K562 (cell line): Measurements from ENCODE around the gene PITPNM3. TPM values are rescaled to one million over a fixed set of nuclear protein-coding genes. Genes with fewer than 3 reads are reported as not detected.

ENCODE experiments used
- ATAC-seq: fragments of 200-7000 bp; cut with Tn5 transposase; 3 replicates; pipeline ENCODE4 v1.9.1; 2020; ENCODE audit warnings: moderate library complexity
- BruUV-seq: library from RNA; stranded (reverse); fragments of 400-500 nt; replicated peaks from 2 replicates; lab custom pipeline; 2021; lab: Mats Ljungman, UMichigan
- CTCF ChIA-PET: fragments of 300-600 bp; formaldehyde crosslinking; extraction: SDS; loops from one replicate; lab custom pipeline; 2021; ENCODE audit warnings: low intra/inter-chr PET ratio; lab: Yijun Ruan, JAX
- POLR2A ChIA-PET: fragments of 300-600, 350-650 bp; sonication (Branson Sonifier 250); formaldehyde crosslinking; extraction: SDS; loops from one replicate; lab custom pipeline; 2021; ENCODE audit warnings: antibody characterized with exemption, inconsistent platforms; lab: Yijun Ruan, JAX
- DNase-seq, 4 experiments: peaks; one replicate each; pipeline versions ENCODE4 v3.0.0 to v3.0.0-alpha.2; 2011 to 2018; ENCODE audit warnings: low spot score in 3 of 4, mixed read lengths in 3 of 4; ENCODE audit errors: extremely low read depth in 1 of 4
- FAIRE-seq: peaks from 2 replicates; lab custom pipeline; 2011; peaks lifted over from hg19 to GRCh38; lab: Jason Lieb, UNC
- H2AFZ ChIP-seq: 2 replicates; pipeline ENCODE4 v1.6.0; 2011; ENCODE audit warnings: low read depth, low read length, control low read depth, inconsistent platforms
- H3K27ac ChIP-seq: fragments of 200-600 bp; 3 replicates; pipeline ENCODE4 v1.8.0; 2011; ENCODE audit warnings: low read depth, mild to moderate bottlenecking, control low read depth, inconsistent platforms, low read length, moderate library complexity, mixed read lengths; ENCODE audit errors: extremely low read depth
- H3K27me3 ChIP-seq, 2 experiments: fragments of 300-600 bp in 1 of 2; 2 replicates in 1 of 2; 3 replicates in 1 of 2; pipeline versions ENCODE4 v1.6.0 to v1.8.0; 2011; ENCODE audit warnings: inconsistent platforms in 2 of 2, low read length in 2 of 2, mild to moderate bottlenecking in 1 of 2, mixed read lengths in 1 of 2, moderate library complexity in 1 of 2; ENCODE audit not compliant: control insufficient read depth in 2 of 2, insufficient read depth in 2 of 2
- H3K36me3 ChIP-seq: fragments of 300-600 bp; 3 replicates; pipeline ENCODE4 v1.8.0; 2011; ENCODE audit warnings: mild to moderate bottlenecking, low read length, inconsistent platforms; ENCODE audit not compliant: control insufficient read depth, insufficient read depth
- H3K4me1 ChIP-seq, 2 experiments: fragments of 200-600 bp in 1 of 2; replicated peaks in 1 of 2; 2 replicates in 1 of 2; 3 replicates in 1 of 2; pipeline versions ENCODE4 v1.5.1 to v1.8.0; 2011; ENCODE audit warnings: inconsistent platforms in 2 of 2, low read length in 2 of 2, mild to moderate bottlenecking in 1 of 2, mixed read lengths in 1 of 2, moderate library complexity in 1 of 2; ENCODE audit not compliant: control insufficient read depth in 2 of 2, insufficient read depth in 2 of 2
- H3K4me2 ChIP-seq: 2 replicates; pipeline ENCODE4 v1.6.1; 2011; ENCODE audit warnings: low read length, control low read depth, inconsistent platforms, mixed read lengths; ENCODE audit not compliant: insufficient read depth
- H3K4me3 ChIP-seq: fragments of 200-600 bp; sonication (generic), shearing (Covaris generic); 2 replicates; pipeline ENCODE4 v1.5.1; 2016; ENCODE audit warnings: control low read depth, inconsistent platforms
- H3K79me2 ChIP-seq: fragments of 200-600 bp; 3 replicates; pipeline ENCODE4 v1.8.0; 2011; ENCODE audit warnings: low read length, inconsistent platforms; ENCODE audit not compliant: control insufficient read depth, insufficient read depth
- H3K9ac ChIP-seq, 2 experiments: 2 replicates each; pipeline versions ENCODE4 v1.6.0 to v1.6.1; 2011; ENCODE audit warnings: low read depth in 2 of 2, low read length in 2 of 2, control low read depth in 1 of 2, inconsistent platforms in 1 of 2, mild to moderate bottlenecking in 1 of 2, mixed read lengths in 1 of 2; ENCODE audit not compliant: insufficient read depth in 1 of 2
- H3K9me1 ChIP-seq: one replicate; pipeline ENCODE4 v1.6.0; 2011; ENCODE audit warnings: inconsistent platforms, mild to moderate bottlenecking, low read length, moderate library complexity; ENCODE audit not compliant: control insufficient read depth, insufficient read depth
- H3K9me3 ChIP-seq: replicated peaks from 2 replicates; pipeline ENCODE4 v1.5.1; 2011; ENCODE audit warnings: low read depth, low read length, inconsistent platforms; ENCODE audit not compliant: control insufficient read depth, insufficient read depth
- H4K20me1 ChIP-seq: replicated peaks from 2 replicates; pipeline ENCODE4 v1.6.1; 2011; ENCODE audit warnings: low read length, inconsistent platforms, mixed read lengths; ENCODE audit not compliant: control insufficient read depth, insufficient read depth
- BRF2 ChIP-seq: IDR thresholded peaks from 3 replicates; pipeline ENCODE4 v1.6.1; 2011; ENCODE audit warnings: borderline replicate concordance, mild to moderate bottlenecking; ENCODE audit not compliant: insufficient read length, insufficient read depth
- CREB5 ChIP-seq: fragments of 250-450 bp; sonication (Bioruptor Pico); IDR thresholded peaks from 2 replicates; pipeline ENCODE4 v1.5.0; 2020; ENCODE audit warnings: mild to moderate bottlenecking
- HDAC2 ChIP-seq: fragments of 450-650 bp; IDR thresholded peaks from 2 replicates; pipeline ENCODE4 v1.6.1; 2016; ENCODE audit warnings: mild to moderate bottlenecking
- HSF4 ChIP-seq: fragments of 250-450 bp; sonication (Bioruptor Pico); IDR thresholded peaks from 2 replicates; pipeline ENCODE4 v2.1.2; 2022; ENCODE audit warnings: mild to moderate bottlenecking, moderate library complexity, borderline replicate concordance
- KLF13 ChIP-seq: fragments of 450-650 bp; IDR thresholded peaks from 2 replicates; pipeline ENCODE4 v1.6.1; 2016; ENCODE audit warnings: missing genetic modification characterization, low read depth, mild to moderate bottlenecking, missing compliant biosample characterization, moderate library complexity, borderline replicate concordance
- NBN ChIP-seq: fragments of 450-650 bp; IDR thresholded peaks from 2 replicates; pipeline ENCODE4 v1.6.1; 2016; ENCODE audit warnings: low read depth, mild to moderate bottlenecking
- REST ChIP-seq, 2 experiments: fragments of 450-650 bp; formaldehyde crosslinking in 1 of 2; IDR thresholded peaks; 2 replicates each; pipeline versions ENCODE4 v1.4.0 to v1.6.1; 2014 to 2020; ENCODE audit warnings: mild to moderate bottlenecking in 2 of 2, borderline replicate concordance in 1 of 2, low read depth in 1 of 2
- SMC3 ChIP-seq: conservative IDR thresholded peaks from 2 replicates; pipeline ENCODE4 v1.6.1; 2011; ENCODE audit warnings: low read depth, low read length, improper control_type of control experiment; ENCODE audit not compliant: insufficient read depth
- WGBS: fragments of 100-300 bp; shearing (Covaris generic); methylation state at CpG from one replicate; pipeline ENCODE4 v1.1.6; 2016; ENCODE audit warnings: low coverage, mixed read lengths; ENCODE audit not compliant: insufficient coverage; ENCODE audit errors: missing lambda C conversion rate; 5-methylcytosine and 5-hydroxymethylcytosine counted together
- in situ Hi-C: fragments of 300-500 bp; cut with MboI; formaldehyde crosslinking; loops from 4 replicates; pipeline ENCODE4 v1.15.0; 2018; ENCODE audit warnings: inconsistent platforms, mixed read lengths
- intact Hi-C: fragments of 100-400 bp; cut with micrococcal nuclease; formaldehyde crosslinking; loops from 2 replicates; pipeline ENCODE4 v1.14.2; 2022
- polyA plus RNA-seq, 8 experiments: library from polyadenylated mRNA; depleted of rRNA in 4 of 8; stranded (reverse) in 5 of 8; unstranded in 3 of 8; fragments of >200 nt; fragmentation: Nextera tagmentation in 2 of 8; fragmentation: Illumina TruSeq in 1 of 8; extraction: Ambion mirVana in 2 of 8; extraction: Trizol in 1 of 8; gene quantifications; 2 replicates each; pipeline versions ENCODE4 v1.2.1 to v1.2.3, GENCODE V29; 2011 to 2014; ENCODE audit warnings: inconsistent platforms in 1 of 8, missing spikeins in 1 of 8
- total RNA-seq, 7 experiments: library from RNA; depleted of rRNA in 6 of 7; stranded (reverse); fragments of >200 nt in 6 of 7; fragmentation: Illumina TruSeq in 2 of 7; extraction: Trizol in 2 of 7; gene quantifications; 2 replicates each; pipeline versions ENCODE4 v1.2.1 to v1.2.3, GENCODE V29; 2011 to 2021; ENCODE audit warnings: low replicate concordance in 1 of 7

PITPNM3 gene
- total and polyA plus RNA-seq, 9 of the 15 experiments (the other 6 are each of a cell fraction or from before 2014, with no cell fraction given), result 0.14 to 0.38 (median 0.22) TPM; not detected in 2

GRCh38 chr17:6524520-6524919 lies 31.8 kb downstream of the PITPNM3 start (continued):
- TF ChIP-seq REST (IDR thresholded peaks at IDR 0.05; ENCODE audit: borderline replicate concordance) (no peak), REST (CRISPR knock-in tag; IDR thresholded peaks at IDR 0.05; ENCODE audit: low read depth) (no peak)

GRCh38 chr17:6523809-6524355 lies 32.5 kb downstream of the PITPNM3 start:
- Histone ChIP-seq H3K4me1 (no peaks in the 10 kb centered on the region), H3K9ac (no peak overlapping the region), H3K9me3 (no peaks in the 10 kb centered on the region), H4K20me1 (no peaks in the 10 kb centered on the region), H3K9me1 (no peaks in the 10 kb centered on the region), H3K4me3 (no peak overlapping the region), H3K79me2 (no peaks in the 10 kb centered on the region), H2AFZ (no peak overlapping the region), H3K36me3 (no peaks in the 10 kb centered on the region), H3K27me3 (no peaks in the 10 kb centered on the region), H3K27ac (no peak overlapping the region), H3K4me2 (no peak overlapping the region)
- under 1% methylated on average over 8 of the region's 8 CpGs for WGBS
- DNase-seq (no peak), FAIRE-seq (no peak), ATAC-seq (no peak)
- in situ Hi-C loops, result no loop called here
- intact Hi-C loops, result no loop called here
- ChIA-PET POLR2A (no interaction called here), CTCF (no interaction called here)
- no TSS peak for BruUV-seq
- no peak for TF ChIP-seq BRF2
- TF ChIP-seq HSF4, result no peak
- no peak for TF ChIP-seq NBN
- TF ChIP-seq HDAC2, result no peak
- TF ChIP-seq SMC3, result no peak
- no peak for TF ChIP-seq CREB5 (CRISPR knock-in tag)
- no peak for TF ChIP-seq KLF13 (tag)
